Osteoblast (primary cell): ENCODE results near the gene TAC3. TPM values are rescaled to one million over a fixed set of nuclear protein-coding genes. Genes with fewer than 3 reads are reported as not detected.

Experiments used
- DNase-seq: peaks from one replicate; pipeline ENCODE4 v3.0.0; 2011; ENCODE audit warnings: low spot score, mixed read lengths; ENCODE audit not compliant: insufficient read length; ENCODE audit errors: missing footprints
- H2AFZ ChIP-seq: 2 replicates; pipeline ENCODE4 v1.6.0; 2011; ENCODE audit warnings: mild to moderate bottlenecking, low read length
- H3K27ac ChIP-seq: 2 replicates; pipeline ENCODE4 v1.5.1; 2011; ENCODE audit warnings: mild to moderate bottlenecking, low read depth, low read length, moderate library complexity
- H3K27me3 ChIP-seq: 2 replicates; pipeline ENCODE4 v1.6.0; 2012; ENCODE audit warnings: mild to moderate bottlenecking, control low read depth, inconsistent platforms, low read length, moderate library complexity; ENCODE audit not compliant: insufficient read depth
- H3K36me3 ChIP-seq: 2 replicates; pipeline ENCODE4 v1.5.1; 2011; ENCODE audit warnings: mild to moderate bottlenecking, low read length, control low read depth, moderate library complexity; ENCODE audit not compliant: insufficient read depth
- H3K4me1 ChIP-seq: 2 replicates; pipeline ENCODE4 v1.5.1; 2011; ENCODE audit warnings: mild to moderate bottlenecking, low read length, control low read depth, moderate library complexity; ENCODE audit not compliant: insufficient read depth
- H3K4me2 ChIP-seq: 2 replicates; pipeline ENCODE4 v1.6.0; 2011; ENCODE audit warnings: mild to moderate bottlenecking, low read length; ENCODE audit not compliant: insufficient read depth
- H3K4me3 ChIP-seq: fragments of 200-600 bp; sonication (generic); 3 replicates; pipeline ENCODE4 v1.5.1; 2012; ENCODE audit warnings: mild to moderate bottlenecking, low read length, inconsistent platforms; ENCODE audit not compliant: insufficient read depth
- H3K79me2 ChIP-seq: 2 replicates; pipeline ENCODE4 v1.6.0; 2012; ENCODE audit warnings: mild to moderate bottlenecking, low read length, control low read depth, inconsistent platforms; ENCODE audit not compliant: insufficient read depth
- H3K9me3 ChIP-seq: 2 replicates; pipeline ENCODE4 v1.5.1; 2011; ENCODE audit warnings: low read depth, low read length, control low read depth
- H4K20me1 ChIP-seq: 2 replicates; pipeline ENCODE4 v1.6.0; 2012; ENCODE audit warnings: mild to moderate bottlenecking, low read length, control low read depth; ENCODE audit not compliant: insufficient read depth
- total RNA-seq: library from RNA; depleted of rRNA; stranded (reverse); fragments of >200 nt; gene quantifications from 2 replicates; pipeline ENCODE4 v1.2.3, GENCODE V29; 2012
- TF ChIP-seq, protein P1 (sequence below): IDR thresholded peaks from 2 replicates; pipeline ENCODE4 v1.5.1; 2011; ENCODE audit warnings: mild to moderate bottlenecking, low read depth, low read length, moderate library complexity; ENCODE audit errors: extremely low read depth

The TAC3 gene
- total RNA-seq, 1 donor: not detected

DNA sequence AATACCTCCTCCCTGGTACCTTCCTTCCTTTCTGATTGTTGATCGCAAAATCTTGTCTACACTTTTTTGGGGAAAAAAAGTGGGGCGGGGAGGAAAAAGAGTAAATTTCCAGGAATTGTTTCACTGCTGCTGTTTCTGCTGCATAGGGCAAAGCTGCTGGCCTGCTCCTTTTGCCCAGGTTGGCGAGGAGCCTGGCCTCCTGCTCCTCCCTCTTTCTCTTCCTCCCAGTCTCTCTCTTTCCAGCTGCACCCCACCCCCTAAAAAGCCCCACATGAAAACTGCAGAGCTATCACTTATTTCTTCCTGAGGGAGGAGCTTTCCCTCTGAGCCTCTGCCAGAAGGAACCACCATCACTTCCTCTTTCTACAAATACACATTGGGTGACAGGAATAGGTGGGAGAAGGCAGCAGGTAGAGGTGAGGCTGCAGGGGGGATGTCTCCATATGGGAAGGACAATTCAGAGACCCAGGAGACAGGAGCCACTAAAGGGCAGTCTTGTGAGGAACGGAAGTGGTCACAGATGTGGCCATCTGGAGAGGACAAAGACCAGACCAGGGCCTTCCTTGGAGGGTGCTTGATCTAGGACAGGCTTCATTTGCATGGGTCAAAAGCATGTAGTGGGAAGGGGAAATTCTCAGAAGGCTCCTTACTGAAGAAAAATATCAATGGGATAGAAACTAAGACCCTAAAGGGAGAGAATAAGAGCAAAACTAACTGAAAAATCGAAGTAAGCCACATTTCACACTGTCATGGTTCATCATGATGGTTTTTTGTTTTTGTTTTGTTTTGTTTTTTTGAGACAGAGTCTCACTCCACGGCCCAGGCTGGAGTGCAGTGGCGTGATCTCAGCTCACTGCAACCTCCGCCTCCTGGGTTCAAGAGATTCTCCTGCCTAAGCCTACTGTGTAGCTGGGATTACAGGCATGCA lies 24.7 kb downstream of the TAC3 start:
- no peak overlapping the region for H3K27ac ChIP-seq
- no peak for DNase-seq
- H3K4me2 ChIP-seq: no peak overlapping the region
- H3K4me3 ChIP-seq: no peak overlapping the region
- peaks cover 11% of the 10 kb centered on the region for H3K27me3 ChIP-seq
- TF ChIP-seq, protein P1, sequence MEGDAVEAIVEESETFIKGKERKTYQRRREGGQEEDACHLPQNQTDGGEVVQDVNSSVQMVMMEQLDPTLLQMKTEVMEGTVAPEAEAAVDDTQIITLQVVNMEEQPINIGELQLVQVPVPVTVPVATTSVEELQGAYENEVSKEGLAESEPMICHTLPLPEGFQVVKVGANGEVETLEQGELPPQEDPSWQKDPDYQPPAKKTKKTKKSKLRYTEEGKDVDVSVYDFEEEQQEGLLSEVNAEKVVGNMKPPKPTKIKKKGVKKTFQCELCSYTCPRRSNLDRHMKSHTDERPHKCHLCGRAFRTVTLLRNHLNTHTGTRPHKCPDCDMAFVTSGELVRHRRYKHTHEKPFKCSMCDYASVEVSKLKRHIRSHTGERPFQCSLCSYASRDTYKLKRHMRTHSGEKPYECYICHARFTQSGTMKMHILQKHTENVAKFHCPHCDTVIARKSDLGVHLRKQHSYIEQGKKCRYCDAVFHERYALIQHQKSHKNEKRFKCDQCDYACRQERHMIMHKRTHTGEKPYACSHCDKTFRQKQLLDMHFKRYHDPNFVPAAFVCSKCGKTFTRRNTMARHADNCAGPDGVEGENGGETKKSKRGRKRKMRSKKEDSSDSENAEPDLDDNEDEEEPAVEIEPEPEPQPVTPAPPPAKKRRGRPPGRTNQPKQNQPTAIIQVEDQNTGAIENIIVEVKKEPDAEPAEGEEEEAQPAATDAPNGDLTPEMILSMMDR: no peak
- H3K36me3 ChIP-seq: no peaks in the 10 kb centered on the region
- H3K9me3 ChIP-seq: no peaks in the 10 kb centered on the region
- no peaks in the 10 kb centered on the region for H3K4me1 ChIP-seq
- H4K20me1 ChIP-seq: no peaks in the 10 kb centered on the region
- H2AFZ ChIP-seq: no peak overlapping the region
- H3K79me2 ChIP-seq: no peaks in the 10 kb centered on the region

GRCh38 chr12:56990648-56991318 lies 25.5 kb downstream of the TAC3 start:
- Histone ChIP-seq H4K20me1 (no peaks in the 10 kb centered on the region), H3K27me3 (peaks cover 11% of the 10 kb centered on the region), H3K9me3 (no peaks in the 10 kb centered on the region)

GRCh38 chr12:56989861-56990610 lies 26.3 kb downstream of the TAC3 start:
- H2AFZ ChIP-seq: no peak overlapping the region
- H3K27me3 ChIP-seq: peaks cover 11% of the 10 kb centered on the region
- H3K9me3 ChIP-seq: no peaks in the 10 kb centered on the region
- H3K4me2 ChIP-seq: no peak overlapping the region
- H4K20me1 ChIP-seq: no peaks in the 10 kb centered on the region
- TF ChIP-seq, protein P1: no peak
- no peak overlapping the region for H3K4me3 ChIP-seq
- no peaks in the 10 kb centered on the region for H3K4me1 ChIP-seq
- DNase-seq: no peak
- H3K79me2 ChIP-seq: no peaks in the 10 kb centered on the region
- no peaks in the 10 kb centered on the region for H3K36me3 ChIP-seq
- H3K27ac ChIP-seq: no peak overlapping the region

More at GRCh38 chr12:56990648-56991318, 25.5 kb downstream of the TAC3 start:
- Histone ChIP-seq H3K27ac (no peak overlapping the region), H2AFZ (no peak overlapping the region), H3K4me3 (no peak overlapping the region), H3K79me2 (no peaks in the 10 kb centered on the region), H3K4me1 (no peaks in the 10 kb centered on the region), H3K36me3 (no peaks in the 10 kb centered on the region), H3K4me2 (no peak overlapping the region)
- DNase-seq: no peak
- TF ChIP-seq, protein P1: no peak
